Vagina (tissue), 2 donors: ENCODE results near the gene TRMU.

ENCODE experiments used
- CTCF ChIP-seq, 3 experiments: fragments of 450-650 bp in 2 of 3; fragments of 200-600 bp in 1 of 3; sonication (generic) in 1 of 3; IDR thresholded peaks; one replicate each; pipeline ENCODE4 v1.5.1; 2017 to 2019; ENCODE audit warnings: antibody characterized with exemption in 3 of 3, mild to moderate bottlenecking in 2 of 3, moderate library complexity in 2 of 3
- POLR2A ChIP-seq, 2 donors: fragments of 450-650 bp; IDR thresholded peaks; one replicate each; pipeline ENCODE4 v1.6.1; 2017; ENCODE audit warnings: antibody characterized with exemption in 2 of 2, mild to moderate bottlenecking in 2 of 2, moderate library complexity in 2 of 2
- POLR2AphosphoS5 ChIP-seq, 2 donors: sonication (generic); formaldehyde crosslinking; IDR thresholded peaks; one replicate each; pipeline ENCODE4 v1.9.0; 2017; ENCODE audit warnings: antibody characterized with exemption in 2 of 2, mild to moderate bottlenecking in 2 of 2, low read depth in 1 of 2; ENCODE audit not compliant: insufficient read depth in 1 of 2

DNA sequence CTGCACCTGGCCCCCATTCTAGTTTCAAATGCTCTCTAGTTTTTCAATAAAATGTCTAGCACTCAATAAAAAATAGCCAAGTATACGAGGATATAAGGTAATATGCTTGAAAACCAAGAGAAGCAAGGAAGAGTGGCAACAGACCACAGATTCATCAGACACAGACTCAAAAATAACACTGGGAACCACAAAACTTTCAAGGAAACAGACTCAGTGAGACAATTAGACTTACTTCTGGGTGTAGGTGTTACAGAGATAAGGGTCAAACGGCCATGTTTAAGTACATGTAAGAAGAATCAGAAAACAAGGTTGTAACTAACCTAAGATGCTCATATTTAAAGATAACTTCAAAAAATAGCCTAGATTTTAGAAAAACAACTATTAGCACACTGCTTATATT, 67.0 kb downstream of the TRMU start:
- TF ChIP-seq CTCF (IDR thresholded peaks at IDR 0.05) (no peak), POLR2A (IDR thresholded peaks at IDR 0.05) (no peak), POLR2AphosphoS5 (IDR thresholded peaks at IDR 0.05; ENCODE audit: insufficient read depth in 1 of 2, low read depth in 1 of 2) (no peak)
